GM18511 (cell line): ENCODE data around the gene KIF16B.
"Not testable (repeated sequence)": the region's sequence is repeated elsewhere in the genome, so short reads cannot be mapped to it uniquely, and the experiment has no call there.

ENCODE experiments used
- ATAC-seq: cut with Tn5 transposase; IDR thresholded peaks from one replicate; pipeline ENCODE4 v1.9.1; 2021; ENCODE audit warnings: mild to moderate bottlenecking, moderate library complexity; ENCODE audit not compliant: unreplicated experiment

KIF16B gene

DNA sequence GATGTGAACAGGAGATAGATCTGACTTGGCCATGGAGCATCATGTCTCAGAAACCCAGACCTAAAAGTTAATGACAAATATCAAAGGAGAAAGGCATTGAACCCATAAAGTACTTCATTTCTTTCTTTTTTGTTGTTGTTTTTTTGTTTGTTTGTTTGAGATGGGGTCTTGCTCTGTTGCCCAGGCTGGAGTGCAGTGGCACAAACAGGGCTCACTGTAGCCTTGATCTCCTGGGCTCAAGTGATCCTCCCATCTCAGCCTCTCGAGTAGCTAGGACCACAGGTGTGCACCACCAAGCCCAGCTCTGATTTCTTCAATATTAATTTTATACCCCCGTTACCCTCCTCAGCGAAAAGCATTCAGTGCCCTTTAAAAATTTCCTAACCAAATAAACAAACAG lies 45.8 kb downstream of the KIF16B start:
- no peak for ATAC-seq

DNA sequence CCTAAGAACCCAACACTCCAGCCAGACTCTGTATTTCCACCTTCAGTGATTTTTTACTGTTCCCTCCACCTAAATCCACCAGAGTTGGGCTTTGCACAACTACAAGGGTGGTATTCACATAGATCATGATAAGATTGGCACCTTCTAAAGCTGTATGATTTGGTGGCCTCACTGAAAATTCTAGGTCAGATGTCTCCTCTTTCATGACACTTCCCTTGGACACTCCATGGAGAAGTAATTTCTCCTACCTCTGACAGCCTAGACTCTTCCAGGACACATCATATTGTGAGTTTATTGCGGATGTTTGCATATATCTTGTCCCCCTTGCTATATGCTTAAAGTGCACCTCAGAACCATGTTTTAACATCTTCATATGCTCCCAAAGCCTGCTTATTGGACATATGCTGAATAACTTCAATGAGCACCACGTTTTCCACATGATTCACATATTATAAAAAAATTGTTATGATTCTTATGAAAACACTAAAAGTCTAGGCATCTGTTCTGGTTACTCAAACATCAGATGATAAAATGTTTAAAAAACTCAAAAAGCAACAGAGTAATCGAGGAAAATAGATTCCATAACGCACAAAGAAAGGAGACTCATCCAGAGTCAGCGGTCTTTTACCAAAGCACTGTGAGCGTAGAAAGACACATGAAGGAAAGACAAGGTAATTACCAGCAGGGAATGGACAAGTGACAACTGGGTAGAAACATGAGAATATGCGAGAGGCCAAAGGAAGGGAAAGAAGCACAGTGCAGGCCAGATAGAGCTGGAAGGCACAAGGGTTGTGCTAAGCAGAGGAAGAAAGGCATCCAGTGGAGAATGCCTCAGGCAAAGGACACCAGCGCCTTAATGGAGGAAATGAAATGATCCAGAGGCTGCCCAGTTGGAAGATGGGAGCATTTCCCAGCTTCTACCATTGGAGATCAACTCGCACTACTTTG lies 46.5 kb downstream of the KIF16B start:
- no peak for ATAC-seq

DNA sequence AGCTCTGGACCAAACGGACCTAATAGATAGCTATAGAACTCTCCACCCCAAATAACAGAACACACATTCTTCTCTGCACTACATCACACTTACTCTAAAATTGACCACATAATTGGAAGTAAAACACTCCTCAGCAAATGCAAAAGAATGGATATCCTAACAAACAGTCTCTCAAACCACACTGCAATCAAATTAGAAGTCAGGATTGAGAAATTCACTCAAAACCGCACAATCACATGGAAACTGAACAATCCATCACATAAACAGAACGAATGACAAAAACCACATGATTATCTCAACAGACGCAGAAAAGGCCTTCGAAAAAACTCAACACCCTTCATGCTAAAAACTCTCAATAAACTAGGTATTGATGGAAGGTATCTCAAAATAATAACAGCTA lies 50.6 kb downstream of the KIF16B start:
- not testable (repeated sequence) for ATAC-seq

DNA sequence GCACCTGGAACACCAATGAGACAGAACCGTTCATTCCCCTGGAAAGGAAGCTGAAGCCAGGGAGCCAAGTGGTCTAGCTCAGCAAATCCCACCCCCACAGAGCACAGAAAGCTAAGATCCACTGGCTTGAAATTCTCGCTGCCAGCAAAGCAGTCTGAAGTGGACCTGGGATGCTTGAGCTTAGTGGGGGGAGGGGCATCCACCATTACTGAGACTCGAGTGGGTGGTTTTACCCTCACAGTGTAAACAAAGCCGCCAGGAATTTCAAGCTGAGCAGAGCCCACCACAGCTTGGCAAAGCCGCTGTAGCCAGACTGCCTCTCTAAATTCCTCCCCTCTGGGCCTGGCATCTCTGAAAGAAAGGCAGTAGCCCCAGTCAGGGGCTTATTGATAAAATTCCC lies 53.1 kb downstream of the KIF16B start:
- ATAC-seq: no peak

DNA sequence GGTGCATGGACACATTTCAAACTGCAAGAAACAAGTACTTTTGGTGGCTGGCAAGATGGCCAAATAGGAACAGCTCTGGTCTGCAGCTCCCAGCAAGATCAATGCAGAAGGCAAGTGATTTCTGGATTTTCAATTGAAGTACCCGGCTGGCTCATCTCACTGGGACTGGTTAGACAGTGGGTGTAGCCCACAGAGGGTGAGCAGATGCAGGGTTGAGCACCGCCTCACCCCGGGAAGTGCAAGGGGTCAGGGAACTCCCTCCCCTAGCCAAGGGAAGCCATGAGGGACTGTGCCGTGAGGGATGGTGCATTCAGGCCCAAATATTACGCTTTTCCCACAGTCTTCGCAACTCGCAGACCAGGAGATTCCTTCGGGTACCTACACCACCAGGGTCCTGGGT lies 53.6 kb downstream of the KIF16B start:
- ATAC-seq: not testable (repeated sequence)

DNA sequence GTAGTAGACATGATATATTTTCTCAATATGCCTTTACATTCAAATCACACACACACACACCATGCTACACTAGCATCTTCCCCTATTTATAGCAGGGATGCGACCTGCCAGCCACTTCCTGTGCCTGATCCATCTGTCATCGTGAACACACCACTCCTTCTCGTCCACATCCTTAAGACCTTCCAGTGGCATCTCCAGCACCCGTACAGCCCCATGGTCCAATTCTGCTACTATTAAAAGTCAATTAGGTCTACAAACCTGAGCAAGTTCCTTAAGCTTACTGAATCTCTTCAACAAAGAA lies 54.5 kb downstream of the KIF16B start:
- no peak for ATAC-seq

DNA sequence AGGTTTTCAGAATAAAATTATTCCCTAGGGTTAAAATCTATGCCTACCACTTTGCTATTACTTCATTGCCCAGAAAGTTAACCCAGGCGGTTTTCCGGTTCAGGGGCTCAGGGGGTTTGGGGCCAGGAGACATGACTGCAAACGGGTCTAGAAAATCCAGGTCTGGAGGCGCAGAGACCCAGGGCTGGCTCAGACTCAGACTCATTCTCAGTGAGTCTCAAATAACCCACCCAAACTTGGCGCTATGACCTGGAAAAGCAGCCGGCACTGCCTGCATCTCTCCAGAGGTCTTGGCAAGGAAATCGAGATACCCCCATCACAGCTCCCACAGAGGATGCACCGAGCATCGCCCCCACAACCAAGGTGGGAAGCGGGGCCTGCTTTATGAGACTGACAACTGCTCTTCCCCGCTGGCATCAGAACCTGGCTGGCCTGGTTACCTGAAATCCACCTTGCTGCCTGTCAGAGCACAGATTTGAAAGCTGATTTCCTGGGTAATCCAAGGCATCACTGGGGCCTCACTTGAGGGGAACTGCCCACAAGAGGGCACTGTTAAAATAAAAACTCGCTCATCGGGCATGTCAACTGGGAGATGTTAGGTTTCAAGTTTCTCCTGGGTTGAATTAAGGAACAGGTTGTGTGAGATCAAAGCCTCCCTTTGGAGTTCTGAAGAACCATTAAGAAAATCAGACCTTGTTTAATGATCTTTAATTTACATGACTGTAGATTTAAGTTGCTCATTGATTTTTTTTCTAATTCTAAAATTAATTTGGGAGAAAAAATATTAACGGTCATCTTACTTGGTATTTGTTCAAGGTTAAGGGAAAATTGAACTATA lies 55.1 kb downstream of the KIF16B start:
- ATAC-seq: no peak

DNA sequence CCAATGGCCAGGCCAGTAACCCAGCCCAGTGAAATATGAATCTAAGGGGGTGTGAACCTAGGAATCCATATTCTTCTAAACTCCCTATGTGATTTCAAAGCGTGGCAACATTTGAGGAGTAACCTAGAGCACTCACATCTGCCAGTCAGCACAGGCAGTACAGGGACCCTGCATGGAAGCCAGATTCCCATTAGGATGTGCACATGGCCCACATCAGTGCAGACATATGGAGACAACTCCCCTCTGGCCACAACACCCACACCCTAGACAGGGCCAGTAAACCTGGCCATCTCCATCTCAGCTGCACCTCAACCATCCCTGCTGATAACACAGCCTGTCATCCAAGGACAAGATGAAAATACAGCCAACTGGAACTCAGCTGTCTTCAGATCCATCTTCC lies 56.5 kb downstream of the KIF16B start:
- no peak for ATAC-seq

DNA sequence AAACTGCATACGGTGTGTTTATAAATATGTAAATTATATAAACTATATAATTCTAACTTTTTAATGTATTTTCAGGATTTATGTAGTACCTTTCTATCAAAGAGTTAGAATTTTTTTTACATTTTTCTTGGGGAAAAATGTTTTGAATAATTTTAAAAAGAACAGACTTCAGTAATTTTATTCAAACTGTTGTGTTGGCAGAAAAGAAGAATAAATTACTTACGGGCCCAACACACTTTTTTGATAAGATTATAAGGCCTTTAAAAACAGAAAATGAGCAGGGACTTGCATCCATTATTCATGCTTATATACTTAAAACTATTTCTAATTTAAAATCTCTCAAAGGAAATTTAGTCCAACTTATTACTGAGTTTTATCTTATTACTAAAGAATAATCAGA lies 58.2 kb downstream of the KIF16B start:
- no peak for ATAC-seq

DNA sequence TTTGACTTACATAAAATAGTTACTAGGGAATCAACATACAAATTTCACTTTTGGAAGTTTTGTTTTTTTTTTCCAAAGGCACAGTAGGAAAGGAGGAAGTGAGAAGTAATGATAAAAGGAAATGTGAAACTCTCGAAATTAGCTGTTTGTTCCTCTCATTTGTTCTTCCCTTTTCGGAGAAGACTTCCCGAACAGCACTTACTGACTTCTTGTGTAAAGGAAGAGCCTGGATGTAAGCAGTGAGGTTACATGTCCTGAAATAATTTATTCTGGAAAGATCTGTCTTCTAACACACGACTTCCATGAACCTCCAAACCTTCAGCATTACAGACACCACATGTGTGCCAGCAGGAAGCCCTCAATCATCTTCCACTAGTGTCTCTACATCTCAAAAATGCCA lies 59.1 kb downstream of the KIF16B start:
- ATAC-seq: no peak

DNA sequence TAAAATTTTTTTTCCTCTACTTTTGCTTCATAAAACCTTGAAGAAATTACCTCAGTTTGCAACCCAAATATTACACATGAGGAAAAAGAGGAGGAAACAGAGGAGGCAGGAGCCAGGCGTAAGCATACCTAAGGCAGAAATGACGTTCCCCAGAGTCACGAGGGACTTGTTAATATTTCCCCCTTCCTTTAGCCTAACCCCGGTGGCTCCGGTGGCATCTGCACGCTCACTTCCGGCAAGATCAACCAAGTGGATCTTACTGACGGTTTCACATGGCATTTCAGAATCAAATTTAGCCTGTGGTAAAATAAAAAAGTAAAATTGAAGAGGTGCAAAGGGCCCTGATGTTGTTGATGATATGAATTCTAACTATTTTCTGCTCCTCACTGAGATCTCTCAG lies 67.4 kb downstream of the KIF16B start:
- ATAC-seq: peak; percentile 97

DNA sequence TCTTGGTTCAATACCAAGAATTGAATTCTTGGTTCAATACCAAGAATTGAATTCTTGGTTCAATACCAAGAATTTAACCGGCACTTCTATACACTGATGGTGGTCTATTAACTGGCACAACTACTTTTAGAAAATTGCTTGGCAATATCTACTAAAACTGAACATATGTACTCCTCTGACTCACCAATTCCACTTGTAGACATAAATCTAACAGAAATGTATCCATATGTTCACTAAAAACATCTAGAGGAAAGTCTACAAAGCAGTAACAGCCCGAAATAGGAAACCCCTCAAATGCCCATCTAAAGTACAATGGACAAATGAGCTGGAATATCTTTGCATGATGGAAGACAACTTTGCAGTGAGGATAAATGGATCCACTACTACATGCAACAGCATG lies 71.9 kb downstream of the KIF16B start:
- ATAC-seq: no peak

DNA sequence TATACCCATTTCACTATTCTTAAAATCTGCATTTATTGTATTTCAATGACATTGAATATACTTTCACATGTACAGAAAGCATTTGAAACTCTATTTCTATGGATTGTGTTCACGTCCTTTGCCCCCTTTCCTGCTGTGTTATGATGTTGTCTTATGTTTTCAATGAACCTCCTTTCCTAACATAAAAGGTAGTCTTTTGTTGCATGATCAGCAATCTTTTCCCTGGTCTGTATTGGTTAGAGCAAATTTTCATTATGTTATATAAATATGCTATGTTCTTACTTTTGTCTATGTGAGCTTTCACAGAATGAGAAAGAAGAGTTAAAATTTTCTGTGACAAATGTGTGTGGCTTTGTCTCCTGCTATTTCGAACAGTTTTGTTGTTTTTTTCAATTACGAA lies 73.1 kb downstream of the KIF16B start:
- no peak for ATAC-seq

DNA sequence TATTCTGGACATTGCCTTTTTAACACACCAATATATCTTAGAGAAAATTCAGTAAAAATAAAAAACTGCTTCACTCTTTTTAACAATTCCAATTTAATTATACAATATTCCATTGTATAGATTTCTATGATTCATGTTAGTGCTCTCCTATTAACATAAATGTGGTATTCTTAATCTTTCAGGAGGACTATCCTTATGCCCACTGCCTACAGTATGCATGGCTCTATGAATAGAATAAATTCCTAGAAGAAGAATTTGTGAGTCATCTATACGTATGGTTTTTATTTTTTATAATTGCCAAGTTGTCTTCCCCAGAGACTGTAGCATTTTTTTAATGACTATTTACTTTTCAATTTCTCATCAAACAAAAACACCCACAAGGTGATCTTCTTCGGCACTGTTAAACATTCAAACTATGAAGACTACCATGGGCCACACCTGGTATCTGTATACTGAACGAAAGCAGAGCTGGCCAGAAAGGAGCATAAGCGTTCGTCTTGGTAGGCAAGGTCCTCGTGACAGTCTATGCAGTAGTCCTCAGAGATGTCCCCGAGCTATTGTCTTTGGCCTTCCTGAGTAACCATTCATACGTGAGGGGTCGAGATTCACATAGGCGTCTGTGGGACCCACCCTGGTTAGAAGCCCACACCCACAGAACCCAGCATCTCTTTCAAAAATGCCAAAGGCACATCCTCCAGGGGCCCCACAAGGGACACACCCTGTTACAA lies 74.6 kb downstream of the KIF16B start:
- ATAC-seq: no peak

DNA sequence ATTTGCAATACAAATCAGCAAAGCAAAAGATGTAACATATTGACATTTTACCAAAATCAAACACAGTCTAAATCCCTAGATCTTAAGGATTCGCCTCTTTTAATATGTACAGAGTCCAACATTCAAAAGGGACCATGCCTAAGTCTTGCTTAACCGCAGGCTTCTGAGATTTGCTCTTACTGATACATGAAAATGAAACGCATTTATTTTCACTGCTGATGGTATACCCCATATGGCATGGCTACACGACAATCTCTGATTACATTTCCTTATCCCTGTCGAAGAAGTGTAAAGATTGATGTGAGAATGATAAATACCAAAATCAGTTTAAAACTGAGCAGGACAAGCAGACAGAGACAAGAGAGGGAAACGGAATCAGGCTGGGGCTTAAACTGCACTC lies 75.4 kb downstream of the KIF16B start:
- ATAC-seq: no peak

DNA sequence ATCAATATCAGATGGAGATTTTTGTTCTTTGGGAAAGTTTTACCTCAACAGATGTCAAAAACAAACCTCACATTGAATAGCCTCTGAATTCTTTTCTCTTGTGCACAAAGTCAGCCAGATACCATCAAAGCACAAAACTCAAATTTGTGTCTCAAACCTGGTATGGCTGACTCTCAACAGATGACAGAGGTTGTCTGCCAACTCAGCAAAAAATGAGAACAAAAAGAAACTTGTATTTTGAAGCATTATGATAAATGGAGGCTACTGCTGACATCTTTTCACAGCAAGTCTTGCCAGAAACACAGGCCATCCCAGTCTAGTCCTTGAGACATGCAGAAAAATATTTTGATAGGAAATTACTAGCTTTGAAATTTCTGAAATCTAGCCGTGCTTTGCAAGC lies 79.8 kb downstream of the KIF16B start:
- no peak for ATAC-seq

DNA sequence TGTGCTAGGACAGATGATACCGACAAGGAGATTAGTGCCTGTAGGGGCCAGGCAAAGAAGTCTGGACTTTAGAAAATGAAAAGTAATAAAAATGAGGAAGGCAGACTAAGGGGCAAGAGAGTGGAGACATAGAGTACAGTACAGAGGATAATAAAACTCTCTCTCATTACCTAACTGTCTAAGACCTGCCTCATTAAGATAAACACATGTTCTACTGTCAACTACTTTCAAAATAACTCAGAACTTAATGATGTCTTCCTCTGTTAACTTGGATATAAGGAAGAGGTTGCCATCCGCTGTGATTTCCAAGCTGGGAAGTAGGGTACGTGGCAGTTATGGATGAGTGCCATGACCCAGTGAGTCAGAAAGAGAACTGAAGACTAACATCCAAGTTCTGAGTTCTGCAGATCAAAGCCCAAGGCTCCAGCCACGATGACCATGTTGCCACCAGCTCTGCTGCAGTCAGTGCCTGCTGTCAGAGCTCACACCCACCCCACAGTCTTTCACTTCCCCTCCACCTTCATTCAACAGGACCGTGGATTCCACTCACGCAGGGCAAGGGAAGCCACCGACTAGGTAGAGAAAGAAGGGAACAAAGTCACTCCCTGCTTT lies 81.8 kb downstream of the KIF16B start:
- peak; percentile 87 for ATAC-seq

DNA sequence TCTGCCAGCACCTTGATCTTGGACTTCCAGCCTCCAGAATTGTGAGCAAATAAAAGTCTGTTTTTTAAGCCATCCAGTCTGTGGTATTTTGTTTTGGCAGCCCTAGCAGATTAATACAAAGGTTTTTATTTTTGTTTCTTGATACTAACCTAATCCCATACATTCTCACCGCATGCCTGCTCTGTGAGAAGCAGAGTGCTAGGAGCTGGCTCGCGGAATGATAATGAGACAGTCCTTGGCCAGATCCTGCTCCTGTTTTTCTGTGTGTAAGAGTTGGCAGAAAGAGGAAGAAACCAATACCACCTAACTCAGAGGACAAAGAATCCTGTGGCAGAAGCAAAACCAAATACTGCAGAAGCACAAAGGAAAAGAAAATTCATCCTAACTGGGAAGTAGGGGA lies 82.6 kb downstream of the KIF16B start:
- no peak for ATAC-seq

DNA sequence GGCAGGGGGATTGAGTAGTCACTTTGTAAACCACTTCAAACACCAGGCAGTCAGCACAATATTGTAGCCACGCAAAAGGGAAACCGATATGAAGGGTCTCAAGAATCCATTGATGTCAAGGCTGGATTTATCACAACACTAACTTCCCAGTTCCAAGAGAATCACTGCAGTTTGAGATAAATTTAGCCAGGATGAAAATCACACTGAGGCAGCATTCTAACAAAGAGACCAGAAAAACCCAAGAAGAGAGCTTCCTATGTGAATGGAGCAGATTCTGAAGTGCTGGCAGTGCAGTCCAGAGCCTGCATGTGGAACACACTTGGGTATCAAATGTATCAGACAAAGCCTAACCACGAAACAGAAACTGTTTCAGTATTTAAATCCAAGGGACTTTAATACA lies 84.6 kb downstream of the KIF16B start:
- ATAC-seq: no peak

DNA sequence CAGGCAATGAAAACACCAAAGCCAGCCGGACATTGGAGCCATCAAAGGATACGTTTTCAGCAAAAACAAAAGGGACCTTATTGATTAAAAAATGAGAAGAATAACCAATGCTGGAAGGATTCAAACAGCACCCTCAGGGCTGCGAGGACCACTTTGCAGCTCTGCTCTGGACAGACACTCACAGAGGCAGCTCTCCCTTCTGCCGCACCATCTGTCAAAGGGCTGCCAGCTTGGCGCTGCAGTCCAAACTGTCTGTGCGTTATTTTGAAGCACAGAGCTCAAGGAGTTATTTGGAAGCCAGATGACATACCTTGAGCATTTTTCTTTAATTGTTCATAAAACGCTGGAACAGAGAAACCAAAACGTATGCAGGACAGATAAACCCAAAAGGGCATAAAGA lies 85.2 kb downstream of the KIF16B start:
- no peak for ATAC-seq

DNA sequence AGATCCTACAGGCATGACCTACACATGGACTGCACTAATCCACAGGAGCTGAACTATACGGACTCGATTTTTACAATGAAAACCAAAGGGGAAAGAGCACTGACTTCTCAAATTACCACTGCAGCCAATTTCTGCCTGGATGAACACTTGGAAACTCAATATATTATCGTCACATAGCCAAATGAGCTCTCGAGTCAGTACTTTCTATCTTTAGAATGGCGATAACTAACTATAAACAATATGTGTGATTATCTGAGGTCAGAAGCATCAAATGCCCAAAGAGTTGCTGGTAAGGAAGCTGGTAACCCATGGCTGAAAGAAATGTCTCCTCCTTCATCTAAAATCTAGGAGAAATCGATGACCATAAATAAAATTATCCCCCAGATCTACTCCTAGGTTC lies 86.7 kb downstream of the KIF16B start:
- no peak for ATAC-seq
